Transverse colon (tissue), 4 donors: ENCODE results near the gene KRTAP29-1. TPM values are rescaled to one million over a fixed set of nuclear protein-coding genes. Genes with fewer than 3 reads are reported as not detected.
"Not testable (repeated sequence)": the region's sequence is repeated elsewhere in the genome, so short reads cannot be mapped to it uniquely, and the experiment has no call there.

Source experiments
- DNase-seq: peaks from one replicate; pipeline ENCODE4 v3.0.0-alpha.2; 2019
- H3K27ac ChIP-seq, 4 donors: fragments of 200-600 bp; sonication (generic); 2 replicates each; pipeline ENCODE4 v1.5.1; 2016 to 2018; ENCODE audit warnings: inconsistent platforms in 4 of 4
- H3K27me3 ChIP-seq: fragments of 200-600 bp; sonication (generic); 2 replicates; pipeline ENCODE4 v1.5.1; 2017; ENCODE audit warnings: inconsistent platforms
- H3K36me3 ChIP-seq, 4 donors: fragments of 200-600 bp; sonication (generic); 2 replicates each; pipeline ENCODE4 v1.5.1; 2017 to 2019; ENCODE audit warnings: inconsistent platforms in 4 of 4
- H3K4me1 ChIP-seq, 4 donors: fragments of 200-600 bp; sonication (generic); 2 replicates each; pipeline ENCODE4 v1.5.1; 2017 to 2020; ENCODE audit warnings: inconsistent platforms in 4 of 4
- H3K4me3 ChIP-seq, 4 donors: fragments of 200-600 bp; sonication (generic); 1 replicate in 1 of 4; 2 replicates in 3 of 4; pipeline versions ENCODE4 v1.5.1 to v1.6.1; 2017 to 2019; ENCODE audit warnings: inconsistent platforms in 4 of 4
- H3K9me3 ChIP-seq, 2 donors: fragments of 200-600 bp; sonication (generic); 2 replicates each; pipeline ENCODE4 v1.5.1; 2017 to 2019; ENCODE audit warnings: inconsistent platforms in 2 of 2
- CTCF ChIP-seq, 5 experiments: fragments of 200-600 bp in 3 of 5; fragments of 450-650 bp in 2 of 5; sonication (generic) in 3 of 5; IDR thresholded peaks; 1 replicate in 2 of 5; 2 replicates in 3 of 5; pipeline ENCODE4 v1.5.1; 2016 to 2017; ENCODE audit warnings: antibody characterized with exemption in 5 of 5, inconsistent platforms in 3 of 5, mild to moderate bottlenecking in 2 of 5, moderate library complexity in 1 of 5
- EP300 ChIP-seq: sonication (generic); formaldehyde crosslinking; IDR thresholded peaks from one replicate; pipeline ENCODE4 v1.6.1; 2017; ENCODE audit warnings: antibody characterized with exemption, low read depth
- POLR2A ChIP-seq: fragments of 450-650 bp; IDR thresholded peaks from one replicate; pipeline ENCODE4 v1.6.1; 2016; ENCODE audit warnings: antibody characterized with exemption, mild to moderate bottlenecking, moderate library complexity
- POLR2AphosphoS5 ChIP-seq, 3 donors: sonication (generic); formaldehyde crosslinking; IDR thresholded peaks; one replicate each; pipeline ENCODE4 v1.6.1; 2016; ENCODE audit warnings: antibody characterized with exemption in 3 of 3
- WGBS, 2 donors: methylation state at CpG; one replicate each; pipeline ENCODE4 v1.1.5; 2018; ENCODE audit warnings: low coverage in 1 of 2; 5-methylcytosine and 5-hydroxymethylcytosine counted together
- in situ Hi-C, 4 donors: fragments of 200-750 bp; cut with MboI; loops; one replicate each; pipeline versions ENCODE4 v1.15.0 to v1.15.1; 2017; ENCODE audit warnings: low sequenced_read_pairs in 3 of 4, low pct_ligation_motif_present in 1 of 4, low pct_unique_long_range_greater_than_20kb in 1 of 4
- intact Hi-C: fragments of 100-400 bp; cut with DNase I; formaldehyde crosslinking; loops from one replicate; pipeline ENCODE4 v1.15.1; 2023; ENCODE audit warnings: low total_unique reads
- total RNA-seq, 4 donors: library from RNA; depleted of rRNA; stranded (reverse); fragments of >200 nt; gene quantifications; one replicate each; pipeline ENCODE4 v1.1.0, GENCODE V29; 2016

The KRTAP29-1 gene
- total RNA-seq, 4 donors from 2014 or later, result not detected

GRCh38 chr17:41278176-41278955 lies 24.3 kb downstream of the KRTAP29-1 start:
- in situ Hi-C loops, result no loop called here
- H3K4me1 ChIP-seq, result no peaks in the 10 kb centered on the region
- H3K27ac ChIP-seq, result no peak overlapping the region
- H3K4me3 ChIP-seq, result no peak overlapping the region
- intact Hi-C loops, result no loop called here
- 80 to 93% methylated on average over 2 to 3 of the region's 3 CpGs for WGBS, 2 donors
- H3K9me3 ChIP-seq, result no peaks in the 10 kb centered on the region
- TF ChIP-seq POLR2AphosphoS5 (IDR thresholded peaks at IDR 0.05) (no peak), EP300 (no peak), POLR2A (no peak), CTCF (IDR thresholded peaks at IDR 0.05) (no peak)
- peaks cover 5% of the 10 kb centered on the region for H3K27me3 ChIP-seq
- no peak for DNase-seq
- no peaks in the 10 kb centered on the region for H3K36me3 ChIP-seq

GRCh38 chr17:41275648-41276190 lies 26.9 kb downstream of the KRTAP29-1 start, which contains the start of gene KRTAP9-7:
Gene KRTAP9-7, plus strand, starts transcription at chr17:41275698. Its CDS starts 0 bp downstream, at chr17:41275698.
- no CpG with 5 or more reads among the region's 3 CpGs for WGBS, 2 donors

GRCh38 chr17:41271858-41272257 lies 30.8 kb downstream of the KRTAP29-1 start:
- Histone ChIP-seq H3K36me3 (no peaks in the 10 kb centered on the region), H3K27ac (no peak overlapping the region), H3K4me3 (no peak overlapping the region), H3K9me3 (no peaks in the 10 kb centered on the region), H3K4me1 (no peaks in the 10 kb centered on the region), H3K27me3 (no peaks in the 10 kb centered on the region)
- WGBS, 2 donors, result 36% methylated on average over 1 of the region's 1 CpG; no CpG with 5 or more reads in 1 of the 2 donors
- in situ Hi-C loops (loop anchor here in 1 of 4 donors (25.0 kb wide), 1 partner anchor 90 kb away; the partner anchor contains the start of genes KRT33A and KRT33B), intact Hi-C loops (no loop called here)
- DNase-seq, result no peak
- no peak for TF ChIP-seq CTCF (IDR thresholded peaks at IDR 0.05)
- TF ChIP-seq EP300, result no peak
- no peak for TF ChIP-seq POLR2A
- no peak for TF ChIP-seq POLR2AphosphoS5 (IDR thresholded peaks at IDR 0.05)

More at GRCh38 chr17:41275648-41276190, 26.9 kb downstream of the KRTAP29-1 start, which contains the start of gene KRTAP9-7:
- H3K27me3 ChIP-seq, H3K4me1 ChIP-seq, H3K4me3 ChIP-seq, H3K36me3 ChIP-seq, DNase-seq, intact Hi-C loops, H3K9me3 ChIP-seq, H3K27ac ChIP-seq, in situ Hi-C loops: not testable (repeated sequence)

GRCh38 chr17:41271323-41271722 lies 31.3 kb downstream of the KRTAP29-1 start:
- in situ Hi-C loops, result loop anchor here in 1 of 4 donors (25.0 kb wide), 1 partner anchor 91 kb away; the partner anchor contains the start of genes KRT33A and KRT33B
- DNase-seq, H3K27ac ChIP-seq, H3K27me3 ChIP-seq, H3K36me3 ChIP-seq, H3K4me1 ChIP-seq, intact Hi-C loops, H3K9me3 ChIP-seq, H3K4me3 ChIP-seq: not testable (repeated sequence)
- no CpG with 5 or more reads among the region's 1 CpG for WGBS, 2 donors

- Histone ChIP-seq H3K36me3 (no peaks in the 10 kb centered on the region), H3K27me3 (peaks cover 12% of the 10 kb centered on the region), H3K4me1 (no peaks in the 10 kb centered on the region), H3K27ac (no peak overlapping the region), H3K4me3 (no peak overlapping the region), H3K9me3 (no peaks in the 10 kb centered on the region)
- intact Hi-C loops (no loop called here), in situ Hi-C loops (loop anchor here in 1 of 4 donors (25.0 kb wide), 1 partner anchor 95 kb away; the partner anchor contains the start of genes KRT33A and KRT33B)
- WGBS, 2 donors, result 86% methylated on average over 3 of the region's 3 CpGs; no CpG with 5 or more reads in 1 of the 2 donors
- TF ChIP-seq CTCF (IDR thresholded peaks at IDR 0.05) (no peak), EP300 (no peak), POLR2AphosphoS5 (IDR thresholded peaks at IDR 0.05) (no peak), POLR2A (no peak)
- DNase-seq, result no peak
Measured at GRCh38 chr17:41267711-41268110, 34.9 kb downstream of the KRTAP29-1 start.
